ENCODE data around the gene DDHD1. TPM values are rescaled to one million over a fixed set of nuclear protein-coding genes. Genes with fewer than 3 reads are reported as not detected.

DDHD1 gene
- polyA plus RNA-seq, 1 donor (not counting 4 experiments of a cell fraction or from before 2014, with no cell fraction given) = 10.4 TPM

- Histone ChIP-seq H3K79me2 (ENCODE audit: control insufficient read depth, insufficient read depth, low read length) (no peaks in the 10 kb centered on the region), H3K27me3 (ENCODE audit: control insufficient read depth, extremely low read depth, insufficient read depth, low read length) (no peaks in the 10 kb centered on the region), H3K4me2 (ENCODE audit: control insufficient read depth, extremely low read depth, insufficient read depth, low read depth, low read length) (no peak overlapping the region), H2AFZ (ENCODE audit: control insufficient read depth, low read length) (no peak overlapping the region), H3K4me1 (ENCODE audit: control insufficient read depth, extremely low read depth, insufficient read depth, low read length) (no peaks in the 10 kb centered on the region), H3K9me1 (ENCODE audit: control insufficient read depth, extremely low read depth, insufficient read depth, low read length) (no peaks in the 10 kb centered on the region), H3K27ac (ENCODE audit: control insufficient read depth, insufficient read depth, low read length) (no peak overlapping the region), H3K9me3 (ENCODE audit: control insufficient read depth, low read depth, low read length) (no peaks in the 10 kb centered on the region), H4K20me1 (ENCODE audit: control insufficient read depth, extremely low read depth, insufficient read depth, low read length) (no peaks in the 10 kb centered on the region), H3K9ac (ENCODE audit: control insufficient read depth, extremely low read depth, insufficient read depth, low read length) (no peak overlapping the region), H3K4me3 (ENCODE audit: control insufficient read depth in 2 of 3, extremely low read depth in 1 of 3, insufficient read depth in 2 of 3, low read depth in 1 of 3, low read length in 3 of 3) (no peak overlapping the region), H3K36me3 (ENCODE audit: control insufficient read depth in 2 of 2, extremely low read depth in 1 of 2, insufficient read depth in 2 of 2, low read length in 2 of 2) (no peaks in the 10 kb centered on the region)
- dilution Hi-C loops (cut with MboI; ENCODE audit: extremely low pct_ligation_motif_present, low sequenced_read_pairs) = no loop called here
- TF ChIP-seq CTCF (optimal IDR thresholded peaks at IDR 0.05 in 1 of 3, IDR thresholded peaks at IDR 0.05 in 1 of 3, conservative IDR thresholded peaks at IDR 0.05 in 1 of 3; ENCODE audit: extremely low read depth in 1 of 3, insufficient read depth in 2 of 3, low read length in 3 of 3) (no peak), EZH2 (IDR thresholded peaks at IDR 0.05; ENCODE audit: low read length) (no peak)
- no peak for DNase-seq (ENCODE audit: low read depth, low spot score)
- no peak for FAIRE-seq
These were observed 46.4 kb downstream of the DDHD1 start for GRCh38 chr14:53106768-53107167.

DNA sequence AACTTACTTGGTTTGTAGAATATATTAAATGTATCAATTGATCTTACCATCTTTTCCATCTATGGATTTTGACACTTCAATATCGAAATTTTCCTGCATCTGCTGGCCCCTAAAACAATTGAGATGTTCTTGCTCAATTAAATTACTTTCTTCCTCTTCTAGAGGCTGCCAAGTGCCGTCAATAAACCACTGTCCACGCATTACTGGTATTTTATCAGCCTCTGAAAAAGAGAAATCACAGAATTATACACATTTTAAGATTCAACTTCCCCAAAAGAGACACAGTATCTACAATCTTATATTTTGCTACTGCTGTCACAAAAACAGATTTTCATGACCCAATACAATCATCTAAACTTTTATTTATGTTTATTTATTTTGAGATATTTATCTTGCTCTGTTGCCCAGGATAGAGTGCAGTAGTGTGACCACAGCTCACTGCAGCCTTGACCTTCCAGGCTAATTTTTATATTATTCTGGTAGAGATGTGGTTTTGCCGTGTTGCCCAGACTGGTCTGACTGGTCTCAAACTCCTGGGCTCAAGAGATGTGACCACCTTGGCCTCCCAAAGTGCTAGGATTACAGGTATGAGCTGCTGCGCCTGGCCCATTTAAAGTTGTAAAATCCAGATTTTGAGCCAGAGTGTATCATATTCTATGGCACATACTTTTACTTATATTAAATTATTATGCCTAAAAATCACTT lies 49.3 kb downstream of the DDHD1 start:
- Histone ChIP-seq H3K4me1 (ENCODE audit: control insufficient read depth, extremely low read depth, insufficient read depth, low read length) (no peaks in the 10 kb centered on the region), H3K27me3 (ENCODE audit: control insufficient read depth, extremely low read depth, insufficient read depth, low read length) (no peaks in the 10 kb centered on the region), H3K27ac (ENCODE audit: control insufficient read depth, insufficient read depth, low read length) (no peak overlapping the region), H2AFZ (ENCODE audit: control insufficient read depth, low read length) (no peak overlapping the region), H3K4me3 (ENCODE audit: control insufficient read depth in 2 of 3, extremely low read depth in 1 of 3, insufficient read depth in 2 of 3, low read depth in 1 of 3, low read length in 3 of 3) (no peak overlapping the region), H3K9me3 (ENCODE audit: control insufficient read depth, low read depth, low read length) (no peaks in the 10 kb centered on the region), H3K9me1 (ENCODE audit: control insufficient read depth, extremely low read depth, insufficient read depth, low read length) (no peaks in the 10 kb centered on the region), H3K79me2 (ENCODE audit: control insufficient read depth, insufficient read depth, low read length) (no peaks in the 10 kb centered on the region), H3K36me3 (ENCODE audit: control insufficient read depth in 2 of 2, extremely low read depth in 1 of 2, insufficient read depth in 2 of 2, low read length in 2 of 2) (no peaks in the 10 kb centered on the region), H3K9ac (ENCODE audit: control insufficient read depth, extremely low read depth, insufficient read depth, low read length) (no peak overlapping the region), H3K4me2 (ENCODE audit: control insufficient read depth, extremely low read depth, insufficient read depth, low read depth, low read length) (no peak overlapping the region), H4K20me1 (ENCODE audit: control insufficient read depth, extremely low read depth, insufficient read depth, low read length) (no peaks in the 10 kb centered on the region)
- dilution Hi-C loops (cut with MboI; ENCODE audit: extremely low pct_ligation_motif_present, low sequenced_read_pairs) = no loop called here
- FAIRE-seq (no peak), DNase-seq (ENCODE audit: low read depth, low spot score) (no peak)
- TF ChIP-seq EZH2 (IDR thresholded peaks at IDR 0.05; ENCODE audit: low read length) (no peak), CTCF (optimal IDR thresholded peaks at IDR 0.05 in 1 of 3, IDR thresholded peaks at IDR 0.05 in 1 of 3, conservative IDR thresholded peaks at IDR 0.05 in 1 of 3; ENCODE audit: extremely low read depth in 1 of 3, insufficient read depth in 2 of 3, low read length in 3 of 3) (no peak)
